Endothelial cell (in vitro differentiated cells): ENCODE results near the gene SLFN13. TPM values are rescaled to one million over a fixed set of nuclear protein-coding genes. Genes with fewer than 3 reads are reported as not detected.
"Not testable (repeated sequence)": the region's sequence is repeated elsewhere in the genome, so short reads cannot be mapped to it uniquely, and the experiment has no call there.

Experiments
- DNase-seq: peaks from one replicate; pipeline ENCODE4 v3.0.0; 2021; ENCODE audit warnings: low spot score
- H3K27ac Mint-ChIP-seq: one replicate; pipeline ENCODE4 v1.8.0; 2021; ENCODE audit warnings: mixed read lengths, inconsistent platforms; ENCODE audit not compliant: unreplicated experiment
- H3K27me3 Mint-ChIP-seq: one replicate; pipeline ENCODE4 v1.8.0; 2021; ENCODE audit warnings: mild to moderate bottlenecking, moderate library complexity, mixed read lengths, inconsistent platforms; ENCODE audit not compliant: unreplicated experiment
- H3K36me3 Mint-ChIP-seq: one replicate; pipeline ENCODE4 v1.8.0; 2021; ENCODE audit warnings: mild to moderate bottlenecking, low read depth, mixed read lengths, inconsistent platforms; ENCODE audit not compliant: unreplicated experiment
- H3K4me1 Mint-ChIP-seq: one replicate; pipeline ENCODE4 v1.8.0; 2021; ENCODE audit warnings: mild to moderate bottlenecking, mixed read lengths, inconsistent platforms; ENCODE audit not compliant: unreplicated experiment
- H3K4me3 Mint-ChIP-seq: one replicate; pipeline ENCODE4 v1.8.0; 2021; ENCODE audit warnings: mild to moderate bottlenecking, mixed read lengths, inconsistent platforms; ENCODE audit not compliant: unreplicated experiment
- H3K9me3 Mint-ChIP-seq: one replicate; pipeline ENCODE4 v1.8.0; 2021; ENCODE audit warnings: mixed read lengths, inconsistent platforms; ENCODE audit not compliant: unreplicated experiment
- CTCF ChIP-seq: fragments of 200-600 bp; sonication (generic); IDR thresholded peaks from one replicate; pipeline ENCODE4 v1.5.0; 2021; ENCODE audit warnings: antibody characterized with exemption; ENCODE audit not compliant: unreplicated experiment
- total RNA-seq: library from RNA; stranded (reverse); fragmentation: NEBNext Ultra II Directional; extraction: Animal tissue kit (Norgen Biotek cat#: 25700); gene quantifications from one replicate; pipeline ENCODE4 v1.2.1, GENCODE V29; 2021; ENCODE audit not compliant: unreplicated experiment

The SLFN13 gene
- total RNA-seq, 1 donor from 2014 or later, result 9.1 TPM

GRCh38 chr17:35406568-35406967 lies 42.0 kb downstream of the SLFN13 start:
- H3K27ac Mint-ChIP-seq, result no peak overlapping the region

GRCh38 chr17:35404360-35404759 lies 44.2 kb downstream of the SLFN13 start:
- TF ChIP-seq CTCF, result no peak
- Mint-ChIP-seq H3K36me3 (peaks cover 4% of the 10 kb centered on the region), H3K9me3 (no peaks in the 10 kb centered on the region), H3K4me1 (no peaks in the 10 kb centered on the region), H3K27me3 (no peaks in the 10 kb centered on the region), H3K4me3 (no peak overlapping the region), H3K27ac (no peak overlapping the region)
- no peak for DNase-seq

More at GRCh38 chr17:35406568-35406967, 42.0 kb downstream of the SLFN13 start:
- H3K4me3 Mint-ChIP-seq, result no peak overlapping the region
- no peak for DNase-seq
- H3K9me3 Mint-ChIP-seq, result no peaks in the 10 kb centered on the region
- H3K27me3 Mint-ChIP-seq, result no peaks in the 10 kb centered on the region
- no peaks in the 10 kb centered on the region for H3K4me1 Mint-ChIP-seq
- peaks cover 19% of the 10 kb centered on the region for H3K36me3 Mint-ChIP-seq
- TF ChIP-seq CTCF, result no peak

GRCh38 chr17:35393783-35394182 lies 54.8 kb downstream of the SLFN13 start:
- not testable (repeated sequence) for DNase-seq, H3K4me3 Mint-ChIP-seq, H3K9me3 Mint-ChIP-seq, H3K36me3 Mint-ChIP-seq, H3K27ac Mint-ChIP-seq, H3K4me1 Mint-ChIP-seq, H3K27me3 Mint-ChIP-seq

- Mint-ChIP-seq H3K9me3 (no peaks in the 10 kb centered on the region), H3K4me1 (no peaks in the 10 kb centered on the region), H3K27me3 (peaks cover 1% of the 10 kb centered on the region), H3K27ac (no peak overlapping the region), H3K36me3 (peaks cover 4% of the 10 kb centered on the region), H3K4me3 (no peak overlapping the region)
- no peak for DNase-seq
- TF ChIP-seq CTCF, result no peak
Measured at GRCh38 chr17:35390663-35391062, 57.9 kb downstream of the SLFN13 start.

GRCh38 chr17:35390156-35390555 lies 58.4 kb downstream of the SLFN13 start:
- no peaks in the 10 kb centered on the region for H3K4me1 Mint-ChIP-seq
- DNase-seq, result no peak
- peaks cover 4% of the 10 kb centered on the region for H3K36me3 Mint-ChIP-seq
- no peak overlapping the region for H3K27ac Mint-ChIP-seq
- TF ChIP-seq CTCF, result no peak
- H3K9me3 Mint-ChIP-seq, result no peaks in the 10 kb centered on the region
- no peak overlapping the region for H3K4me3 Mint-ChIP-seq
- peaks cover 1% of the 10 kb centered on the region for H3K27me3 Mint-ChIP-seq

GRCh38 chr17:35387496-35387895 lies 61.1 kb downstream of the SLFN13 start:
- Mint-ChIP-seq H3K27me3 (peaks cover 6% of the 10 kb centered on the region), H3K4me1 (no peaks in the 10 kb centered on the region), H3K4me3 (no peak overlapping the region), H3K27ac (no peak overlapping the region), H3K9me3 (no peaks in the 10 kb centered on the region), H3K36me3 (no peaks in the 10 kb centered on the region)
- no peak for DNase-seq
- no peak for TF ChIP-seq CTCF
